WTC11 (cell line): Measurements from ENCODE around the gene SMYD3.

Experiments used
- CBFB ChIP-seq: sonication (generic); formaldehyde crosslinking; IDR thresholded peaks from 2 replicates; pipeline ENCODE4 v1.8.1; 2022; ENCODE audit warnings: mild to moderate bottlenecking, low read depth, missing genetic modification reagents
- CREM ChIP-seq: sonication (generic); formaldehyde crosslinking; IDR thresholded peaks from 2 replicates; pipeline ENCODE4 v1.8.1; 2022; ENCODE audit warnings: mild to moderate bottlenecking, missing genetic modification reagents, moderate library complexity
- CTCF ChIP-seq: fragments of 200-600 bp; IDR thresholded peaks from 2 replicates; pipeline ENCODE4 v1.8.0; 2022; ENCODE audit warnings: antibody characterized with exemption
- EMX1 ChIP-seq: fragments of 250-450 bp; sonication (Bioruptor Pico); IDR thresholded peaks from 2 replicates; pipeline ENCODE4 v1.8.0; 2021; ENCODE audit warnings: mild to moderate bottlenecking
- ESRRA ChIP-seq: sonication (generic); formaldehyde crosslinking; IDR thresholded peaks from 2 replicates; pipeline ENCODE4 v1.8.1; 2022; ENCODE audit warnings: mild to moderate bottlenecking, missing genetic modification reagents, borderline replicate concordance
- FOXJ3 ChIP-seq: sonication (generic); formaldehyde crosslinking; IDR thresholded peaks from 2 replicates; pipeline ENCODE4 v1.9.0; 2021; ENCODE audit warnings: missing genetic modification reagents, mild to moderate bottlenecking, borderline replicate concordance
- FOXP4 ChIP-seq: sonication (generic); formaldehyde crosslinking; IDR thresholded peaks from 2 replicates; pipeline ENCODE4 v1.8.0; 2022; ENCODE audit warnings: mild to moderate bottlenecking, missing genetic modification reagents
- GABPB1 ChIP-seq: sonication (generic); formaldehyde crosslinking; IDR thresholded peaks from 2 replicates; pipeline ENCODE4 v1.8.1; 2023; ENCODE audit warnings: mild to moderate bottlenecking, missing genetic modification reagents
- IRF2 ChIP-seq: sonication (generic); formaldehyde crosslinking; IDR thresholded peaks from 2 replicates; pipeline ENCODE4 v1.8.0; 2022; ENCODE audit warnings: low read depth, missing genetic modification reagents, borderline replicate concordance
- MAX ChIP-seq: sonication (generic); formaldehyde crosslinking; IDR thresholded peaks from 2 replicates; pipeline ENCODE4 v1.8.0; 2022; ENCODE audit warnings: mild to moderate bottlenecking, missing genetic modification reagents

- TF ChIP-seq CTCF (no peak), CBFB (CRISPR knock-in tag) (no peak), IRF2 (CRISPR knock-in tag) (no peak), ESRRA (CRISPR knock-in tag) (no peak), GABPB1 (CRISPR knock-in tag) (no peak), MAX (CRISPR knock-in tag) (no peak), EMX1 (no peak), FOXP4 (CRISPR knock-in tag) (no peak), FOXJ3 (no peak), CREM (CRISPR knock-in tag) (no peak)
These were observed 6.7 kb upstream of the SMYD3 start for GRCh38 chr1:246513619-246514343.
